Measurements from ENCODE around the gene NT5C2. TPM values are rescaled to one million over a fixed set of nuclear protein-coding genes. Genes with fewer than 3 reads are reported as not detected.

Gene NT5C2
- total RNA-seq, 6 experiments from 2014 or later = 17.3 to 39.2 (median 32.4) TPM

DNA sequence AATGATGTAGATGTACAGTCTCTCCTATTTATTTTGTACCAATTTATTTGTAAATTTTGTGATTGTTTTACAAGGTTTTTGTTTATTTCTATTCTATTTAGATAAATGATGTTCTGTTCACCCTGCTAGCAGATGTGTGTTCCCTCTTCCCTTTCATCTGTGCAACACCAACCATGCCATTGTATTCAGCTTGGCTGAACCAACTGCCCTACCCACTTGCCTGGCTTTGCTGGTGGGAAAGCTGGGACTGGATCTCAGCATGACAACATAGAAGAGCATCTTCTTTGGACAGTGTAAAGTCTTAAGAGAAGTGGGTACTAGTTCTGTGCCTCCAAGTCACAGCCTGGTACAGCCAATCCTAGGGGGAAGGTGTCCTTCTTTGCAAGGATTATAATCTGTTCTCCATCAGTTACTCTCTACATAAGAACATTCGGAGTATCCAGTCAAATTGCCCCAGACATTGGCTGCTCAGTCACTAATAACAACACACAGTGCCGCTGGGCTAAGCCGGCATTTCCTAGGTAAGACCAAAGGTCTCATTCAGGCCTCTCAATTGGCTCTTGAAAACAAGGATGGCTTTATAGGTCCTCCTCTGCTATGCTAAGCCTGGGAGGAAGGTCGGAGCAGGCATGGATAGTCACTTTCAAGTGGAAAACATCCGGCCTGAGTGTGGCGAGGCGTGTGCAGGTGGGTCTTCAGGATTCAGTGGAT lies 109.7 kb downstream of the NT5C2 start:
- Histone ChIP-seq H3K27me3 (no peaks in the 10 kb centered on the region), H3K27ac (no peak overlapping the region), H3K9me3 (no peaks in the 10 kb centered on the region), H3K4me1 (no peaks in the 10 kb centered on the region), H3K4me3 (no peak overlapping the region), H3K36me3 (peaks cover 0 to 22% (median 7%) of the 10 kb centered on the region in 4 donors)
- no peak for TF ChIP-seq POLR2A (IDR thresholded peaks at IDR 0.05)
- TF ChIP-seq, protein P1, sequence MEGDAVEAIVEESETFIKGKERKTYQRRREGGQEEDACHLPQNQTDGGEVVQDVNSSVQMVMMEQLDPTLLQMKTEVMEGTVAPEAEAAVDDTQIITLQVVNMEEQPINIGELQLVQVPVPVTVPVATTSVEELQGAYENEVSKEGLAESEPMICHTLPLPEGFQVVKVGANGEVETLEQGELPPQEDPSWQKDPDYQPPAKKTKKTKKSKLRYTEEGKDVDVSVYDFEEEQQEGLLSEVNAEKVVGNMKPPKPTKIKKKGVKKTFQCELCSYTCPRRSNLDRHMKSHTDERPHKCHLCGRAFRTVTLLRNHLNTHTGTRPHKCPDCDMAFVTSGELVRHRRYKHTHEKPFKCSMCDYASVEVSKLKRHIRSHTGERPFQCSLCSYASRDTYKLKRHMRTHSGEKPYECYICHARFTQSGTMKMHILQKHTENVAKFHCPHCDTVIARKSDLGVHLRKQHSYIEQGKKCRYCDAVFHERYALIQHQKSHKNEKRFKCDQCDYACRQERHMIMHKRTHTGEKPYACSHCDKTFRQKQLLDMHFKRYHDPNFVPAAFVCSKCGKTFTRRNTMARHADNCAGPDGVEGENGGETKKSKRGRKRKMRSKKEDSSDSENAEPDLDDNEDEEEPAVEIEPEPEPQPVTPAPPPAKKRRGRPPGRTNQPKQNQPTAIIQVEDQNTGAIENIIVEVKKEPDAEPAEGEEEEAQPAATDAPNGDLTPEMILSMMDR (IDR thresholded peaks at IDR 0.05) = no peak
- intact Hi-C loops (cut with DNase I) = no loop called here
- DNase-seq (no peak), ATAC-seq (peak in 1 of 4 donors; percentile 4)
- 95% methylated on average over 7 of the region's 7 CpGs for WGBS (ENCODE audit: insufficient coverage, low coverage, low lambda C conversion rate, missing lambda C conversion rate)

- DNase-seq (no peak), ATAC-seq (peak in 1 of 4 donors; percentile 16)
- intact Hi-C loops (cut with DNase I) = no loop called here
- no CpG with 5 or more reads among the region's 1 CpG for WGBS (ENCODE audit: insufficient coverage, low coverage, low lambda C conversion rate, missing lambda C conversion rate)
- H3K4me3 ChIP-seq = no peak overlapping the region
- H3K9me3 ChIP-seq = no peaks in the 10 kb centered on the region
- no peak for TF ChIP-seq POLR2A (IDR thresholded peaks at IDR 0.05)
- TF ChIP-seq, protein P1 (IDR thresholded peaks at IDR 0.05) = no peak
- peaks cover 0 to 17% (median 5%) of the 10 kb centered on the region in 4 donors for H3K36me3 ChIP-seq
- no peaks in the 10 kb centered on the region for H3K4me1 ChIP-seq
- H3K27ac ChIP-seq = no peak overlapping the region
- H3K27me3 ChIP-seq = no peaks in the 10 kb centered on the region
Observed at GRCh38 chr10:103082683-103083082, 110.4 kb downstream of the NT5C2 start.

DNA sequence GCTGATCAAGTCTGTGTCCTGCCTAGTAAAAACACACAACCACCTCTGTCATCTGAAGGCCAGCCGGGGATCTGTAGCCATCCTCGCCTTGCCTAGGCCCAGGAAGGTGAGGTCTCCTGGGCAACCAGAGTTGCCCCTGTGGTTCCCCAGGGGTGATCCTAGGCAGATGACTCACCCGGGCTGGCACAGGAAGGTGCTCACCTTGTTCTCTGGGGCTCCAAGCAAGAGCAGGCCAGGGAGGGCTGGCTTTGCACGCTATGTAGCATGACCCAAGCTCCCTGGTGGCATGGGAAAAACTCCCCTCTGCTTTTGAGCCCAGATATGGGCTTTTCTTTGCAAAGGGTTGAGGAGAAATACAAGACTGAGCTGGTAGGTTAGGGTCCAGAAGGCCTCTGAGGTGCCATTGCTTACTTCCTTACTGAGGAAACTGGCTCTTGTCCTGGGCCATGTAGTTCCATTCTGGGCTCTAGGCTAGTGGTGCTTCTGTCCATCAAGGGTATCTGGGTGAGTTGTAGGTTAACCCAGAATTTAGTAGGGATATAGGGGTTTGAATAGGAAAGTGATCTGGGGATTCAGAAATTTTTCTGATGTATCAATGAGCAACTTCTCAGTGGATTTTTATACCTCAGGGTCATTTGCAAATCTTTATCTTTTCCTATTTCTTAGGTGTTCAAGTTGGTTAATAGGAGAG lies 112.0 kb downstream of the NT5C2 start:
- Histone ChIP-seq H3K27me3 (no peaks in the 10 kb centered on the region), H3K27ac (no peak overlapping the region), H3K36me3 (peaks cover 0 to 16% (median 5%) of the 10 kb centered on the region in 4 donors), H3K9me3 (no peaks in the 10 kb centered on the region), H3K4me3 (no peak overlapping the region), H3K4me1 (no peaks in the 10 kb centered on the region)
- WGBS (ENCODE audit: insufficient coverage, low coverage, low lambda C conversion rate, missing lambda C conversion rate) = no CpG with 5 or more reads among the region's 4 CpGs
- ATAC-seq (peak in 1 of 4 donors; percentile 23), DNase-seq (no peak)
- TF ChIP-seq POLR2A (IDR thresholded peaks at IDR 0.05) = no peak
- TF ChIP-seq, protein P1 (IDR thresholded peaks at IDR 0.05) = no peak
- intact Hi-C loops (cut with DNase I) = no loop called here

DNA sequence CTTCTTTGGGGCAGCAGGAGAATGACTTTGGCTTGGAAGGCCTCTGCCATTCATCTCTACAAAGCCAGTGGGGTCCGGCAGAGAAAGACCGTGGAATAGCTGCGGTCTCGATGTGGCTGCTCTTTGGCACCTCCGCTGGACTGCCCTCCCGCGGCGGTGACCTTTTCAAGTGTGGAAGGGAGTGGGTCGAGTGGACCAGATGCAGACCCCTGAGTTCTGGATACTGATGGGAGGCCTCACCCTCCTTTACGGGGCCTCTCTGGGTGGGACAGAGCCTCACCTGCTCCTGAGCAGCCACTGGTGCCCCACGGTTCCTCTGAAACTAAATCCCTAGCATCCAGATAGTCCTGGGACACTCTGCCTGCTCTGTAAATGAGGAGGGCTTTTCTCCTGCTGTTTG lies 113.1 kb downstream of the NT5C2 start:
- ATAC-seq (no peak), DNase-seq (no peak)
- Histone ChIP-seq H3K4me1 (no peaks in the 10 kb centered on the region), H3K27ac (no peak overlapping the region), H3K4me3 (no peak overlapping the region), H3K9me3 (no peaks in the 10 kb centered on the region), H3K36me3 (peaks cover 0 to 11% (median 0%) of the 10 kb centered on the region in 4 donors), H3K27me3 (no peaks in the 10 kb centered on the region)
- WGBS (ENCODE audit: insufficient coverage, low coverage, low lambda C conversion rate, missing lambda C conversion rate) = no CpG with 5 or more reads among the region's 11 CpGs
- intact Hi-C loops (cut with DNase I) = loop anchor here (10.0 kb wide), 3 partner anchors 165 to 345 kb away; partner anchors contain the start of genes CYP17A1 (in 1 of the 2) and RPEL1 (in 1 of the 2)
- no peak for TF ChIP-seq POLR2A (IDR thresholded peaks at IDR 0.05)
- TF ChIP-seq, protein P1 (IDR thresholded peaks at IDR 0.05) = no peak
